Measurements from ENCODE around the gene AP2S1.

GRCh38 chr19:46818812-46819211, 31.8 kb downstream of the AP2S1 start:
- TF ChIP-seq TAF1 (IDR thresholded peaks at IDR 0.05; ENCODE audit: borderline replicate concordance, insufficient read depth, low read length) (no peak), POLR2AphosphoS5 (IDR thresholded peaks at IDR 0.05; ENCODE audit: low read depth, low read length) (no peak)

All from PFSK-1 (cell line).